ENCODE results near the gene TRPC4. TPM values are rescaled to one million over a fixed set of nuclear protein-coding genes. Genes with fewer than 3 reads are reported as not detected.
A peak's percentile ranks its signal among the peaks of the same experiment; 100 is the strongest.

Gene TRPC4
- total and polyA plus RNA-seq, 2 donors (not counting 3 experiments of a cell fraction or from before 2014, with no cell fraction given), result 0.04 to 0.64 TPM

DNA sequence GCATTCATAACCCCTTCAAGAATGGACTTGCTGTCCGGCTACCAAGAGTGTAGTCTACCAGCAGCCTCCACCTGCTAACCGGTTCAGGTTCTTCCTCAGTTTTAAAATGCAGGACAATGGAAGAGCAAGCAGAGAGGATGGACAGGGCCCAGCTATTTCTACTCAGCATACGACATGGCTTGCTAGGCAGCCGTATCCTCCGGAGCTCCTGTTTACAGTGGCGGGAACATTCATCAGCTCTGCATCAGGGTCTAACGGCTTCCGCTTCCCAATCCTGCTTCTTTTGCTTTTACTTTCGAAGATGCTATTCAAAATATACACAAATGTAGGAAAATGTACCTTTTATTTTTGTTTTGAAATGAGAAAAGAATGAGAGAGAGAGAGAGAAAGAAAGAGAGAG is 118.5 kb downstream of the TRPC4 start:
- Histone ChIP-seq H3K27me3 (ENCODE audit: control insufficient read depth in 2 of 2, insufficient read depth in 2 of 2, low read length in 2 of 2) (peaks cover 0 to 2% of the 10 kb centered on the region in 2 experiments), H3K79me2 (ENCODE audit: control insufficient read depth, insufficient read depth, low read length) (no peaks in the 10 kb centered on the region), H2AFZ (ENCODE audit: low read depth, low read length) (peak overlapping the region; percentile 42), H3K9ac (replicated peaks; ENCODE audit: extremely low read depth, insufficient read depth, low read length) (no peak overlapping the region), H3K4me2 (ENCODE audit: insufficient read depth, low read length) (no peak overlapping the region), H3K4me3 (replicated peaks in 1 of 3; ENCODE audit: insufficient read depth in 1 of 3, low read depth in 1 of 3, low read length in 3 of 3) (no peak overlapping the region), H4K20me1 (replicated peaks; ENCODE audit: control insufficient read depth, extremely low read depth, insufficient read depth, low read length) (no peaks in the 10 kb centered on the region), H3K27ac (ENCODE audit: insufficient read depth, low read depth, low read length) (no peak overlapping the region), H3K9me3 (replicated peaks; ENCODE audit: control insufficient read depth, insufficient read depth, low read length) (no peaks in the 10 kb centered on the region), H3K9me1 (replicated peaks; ENCODE audit: control insufficient read depth, extremely low read depth, insufficient read depth, low read length) (no peaks in the 10 kb centered on the region), H3K36me3 (ENCODE audit: control insufficient read depth in 2 of 2, extremely low read depth in 1 of 2, insufficient read depth in 2 of 2, low read length in 2 of 2) (no peaks in the 10 kb centered on the region), H3K4me1 (ENCODE audit: control insufficient read depth, extremely low read depth, insufficient read depth, low read length) (peaks cover 16% of the 10 kb centered on the region)
- no peak for TF ChIP-seq EZH2 (IDR thresholded peaks at IDR 0.05; ENCODE audit: borderline replicate concordance, low read depth, low read length, severe bottlenecking)
- TF ChIP-seq GATA2 (IDR thresholded peaks at IDR 0.05; ENCODE audit: insufficient read depth, insufficient read length, low read depth, low read length), result no peak
- TF ChIP-seq JUN (IDR thresholded peaks at IDR 0.05; ENCODE audit: borderline replicate concordance, insufficient read depth, insufficient read length, low read depth), result no peak
- TF ChIP-seq FOS (IDR thresholded peaks at IDR 0.05; ENCODE audit: borderline replicate concordance, insufficient read depth, low read length), result no peak
- TF ChIP-seq MYC (IDR thresholded peaks at IDR 0.05; ENCODE audit: low read depth, low read length), result no peak
- TF ChIP-seq, protein P1, sequence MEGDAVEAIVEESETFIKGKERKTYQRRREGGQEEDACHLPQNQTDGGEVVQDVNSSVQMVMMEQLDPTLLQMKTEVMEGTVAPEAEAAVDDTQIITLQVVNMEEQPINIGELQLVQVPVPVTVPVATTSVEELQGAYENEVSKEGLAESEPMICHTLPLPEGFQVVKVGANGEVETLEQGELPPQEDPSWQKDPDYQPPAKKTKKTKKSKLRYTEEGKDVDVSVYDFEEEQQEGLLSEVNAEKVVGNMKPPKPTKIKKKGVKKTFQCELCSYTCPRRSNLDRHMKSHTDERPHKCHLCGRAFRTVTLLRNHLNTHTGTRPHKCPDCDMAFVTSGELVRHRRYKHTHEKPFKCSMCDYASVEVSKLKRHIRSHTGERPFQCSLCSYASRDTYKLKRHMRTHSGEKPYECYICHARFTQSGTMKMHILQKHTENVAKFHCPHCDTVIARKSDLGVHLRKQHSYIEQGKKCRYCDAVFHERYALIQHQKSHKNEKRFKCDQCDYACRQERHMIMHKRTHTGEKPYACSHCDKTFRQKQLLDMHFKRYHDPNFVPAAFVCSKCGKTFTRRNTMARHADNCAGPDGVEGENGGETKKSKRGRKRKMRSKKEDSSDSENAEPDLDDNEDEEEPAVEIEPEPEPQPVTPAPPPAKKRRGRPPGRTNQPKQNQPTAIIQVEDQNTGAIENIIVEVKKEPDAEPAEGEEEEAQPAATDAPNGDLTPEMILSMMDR (IDR thresholded peaks at IDR 0.05; ENCODE audit: extremely low read depth in 1 of 2, insufficient read depth in 1 of 2, low read depth in 1 of 2, low read length in 2 of 2), result no peak
- FAIRE-seq (no peak), DNase-seq (ENCODE audit: low read depth, low spot score) (no peak)
- no TSS peak for BruUV-seq (replicated peaks)
- ChIA-PET POLR2A (no interaction called here), CTCF (interaction anchor here (0.7 kb wide), 1 partner anchor 26 kb away, joined by 3 read pairs; no protein-coding TSS in a partner anchor)
- intact Hi-C loops (cut with micrococcal nuclease), result no loop called here
- dilution Hi-C loops (cut with MboI; ENCODE audit: extremely low pct_ligation_motif_present, low sequenced_read_pairs), result no loop called here

Data from endothelial cell of umbilical vein (primary cell).